Measurements from ENCODE around the gene REC8. TPM values are rescaled to one million over a fixed set of nuclear protein-coding genes. Genes with fewer than 3 reads are reported as not detected.
A peak's percentile ranks its signal among the peaks of the same experiment; 100 is the strongest.

The REC8 gene
- total RNA-seq (2012; rRNA removed) (0.36 and 0.56 TPM in 2 replicates), polyA plus RNA-seq (2012; rRNA removed) (3.5 and 3.6 TPM in 2 replicates), Bru-seq, nascent RNA (percentile 55 among the genes with signal in this experiment), BruChase-seq, experiment 1, labeled RNA remaining after a 6-hour chase (percentile 55 among the genes with signal in this experiment), BruChase-seq, experiment 2, labeled RNA remaining after a 2-hour chase (percentile 56 among the genes with signal in this experiment)
- 1.1 and 2.2 TPM in 2 replicates for polyA plus RNA-seq (2012; cell fraction: cytosol; rRNA removed)
- polyA plus RNA-seq (2012; cell fraction: nucleus; rRNA removed; ENCODE audit: low replicate concordance) = 42.5 and 59.2 TPM in 2 replicates
- long read RNA-seq = 0 reads

DNA sequence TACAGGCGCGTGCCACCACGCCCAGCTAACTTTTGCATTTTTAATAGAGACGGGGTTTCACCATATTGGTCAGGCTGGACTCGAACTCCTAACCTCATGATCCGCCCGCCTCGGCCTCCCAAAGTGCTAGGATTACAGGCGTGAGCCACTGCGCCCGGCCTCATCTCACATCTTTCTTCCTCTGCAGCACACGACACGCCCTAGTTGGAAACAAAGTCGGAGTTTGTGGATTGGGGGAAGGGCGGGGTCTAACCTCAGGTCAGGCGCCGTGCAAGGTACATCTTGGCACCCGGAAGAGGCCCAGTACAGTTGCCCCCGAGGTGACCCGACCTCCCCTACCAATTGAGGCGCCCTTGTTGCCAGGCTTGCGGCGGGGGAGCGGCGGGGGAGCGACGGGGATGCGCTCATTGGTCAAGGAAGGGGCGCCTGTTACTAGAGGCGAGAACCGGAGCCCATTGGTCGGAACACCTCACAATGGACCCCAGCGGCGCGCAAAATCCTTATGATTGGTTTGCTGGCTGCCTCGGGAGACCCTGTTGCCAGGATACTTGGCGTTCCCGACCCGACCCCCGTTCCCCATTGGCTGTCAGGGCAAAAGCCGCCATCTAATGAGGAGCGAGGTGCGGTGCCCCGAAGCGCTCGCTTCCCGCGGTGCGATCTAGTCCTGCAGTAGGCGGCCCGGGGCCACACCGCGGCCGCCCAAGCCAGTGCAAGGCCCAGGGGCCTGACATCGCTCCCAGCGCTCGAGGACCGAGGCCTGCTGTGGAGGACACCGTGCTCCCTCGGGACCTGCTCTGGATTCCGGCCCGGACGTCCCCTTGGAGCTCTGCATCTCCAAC is at the start of gene REC8:
TSS of gene REC8 (plus strand) at position 659 of the 839 bp plus-strand sequence. CDS start 473 bp downstream, outside the sequence.
- dilution Hi-C loops (cut with HindIII; ENCODE audit: low sequenced_read_pairs, unreplicated experiment) = no loop called here
- WGBS, 2 experiments (ENCODE audit: extremely low coverage in 2 of 2, insufficient read length in 1 of 2) = 31% methylated on average over 35 of the region's 63 CpGs; no CpG with 5 or more reads in 1 of the 2 experiments

More for the DNA sequence above, at the start of gene REC8:
- Histone ChIP-seq H3K4me1 (ENCODE audit: control insufficient read depth, insufficient read depth, low read length) (no peaks in the 10 kb centered on the region), H2AFZ (replicated peaks; ENCODE audit: low read length, poor library complexity) (peak within 1 kb of the TSS; percentile 61), H3K79me1 (ENCODE audit: low read depth in 1 of 2, low read length in 2 of 2) (no peaks in the 10 kb centered on the region), H3K9me3 (ENCODE audit: control insufficient read depth, insufficient read depth, low read length) (no peaks in the 10 kb centered on the region), H2BK15ac (ENCODE audit: low read depth, low read length) (no peak within 1 kb of the TSS), H2AK5ac (ENCODE audit: low read depth, low read length) (no peak within 1 kb of the TSS), H2BK120ac (ENCODE audit: low read depth, low read length) (no peak within 1 kb of the TSS), H3K27ac (ENCODE audit: insufficient read depth, low read length) (no peak within 1 kb of the TSS), H3K36me3 (ENCODE audit: control insufficient read depth, insufficient read depth, low read length) (peaks cover 29% of the 10 kb centered on the region), H2AK9ac (replicated peaks; ENCODE audit: low read depth, low read length, poor library complexity) (peak within 1 kb of the TSS; percentile 57), H3K14ac (replicated peaks; ENCODE audit: low read depth, low read length) (no peak within 1 kb of the TSS), H3K27me3 (ENCODE audit: control insufficient read depth, insufficient read depth, low read length) (no peaks in the 10 kb centered on the region), H4K5ac (ENCODE audit: low read depth, low read length) (no peak within 1 kb of the TSS), H3K4me2 (ENCODE audit: low read depth, low read length) (no peak within 1 kb of the TSS), H4K8ac (ENCODE audit: low read depth in 2 of 2, low read length in 2 of 2) (0 out of 4 replicates have a peak within 1 kb of the TSS, but pooled peaks of 1 of the 2 experiments have one; percentile 14), H4K20me1 (ENCODE audit: insufficient read depth, low read length) (no peaks in the 10 kb centered on the region), H3K18ac (ENCODE audit: low read depth, low read length) (no peak within 1 kb of the TSS), H3K9me1 (ENCODE audit: insufficient read depth, low read length) (0 out of 2 replicates have a peak, but pooled peaks cover 3% of the 10 kb centered on the region), H2BK5ac (ENCODE audit: low read depth, low read length, poor library complexity, severe bottlenecking) (no peak within 1 kb of the TSS), H4K91ac (ENCODE audit: insufficient read depth, low read depth, low read length) (no peak within 1 kb of the TSS), H3K4me3 (ENCODE audit: insufficient read depth, low read depth, low read length) (no peak within 1 kb of the TSS), H3K9ac (ENCODE audit: low read depth, low read length) (no peak within 1 kb of the TSS), H3K23ac (ENCODE audit: low read depth, low read length) (no peak within 1 kb of the TSS), H2BK20ac (ENCODE audit: low read depth, low read length) (no peak within 1 kb of the TSS), H3K56ac (ENCODE audit: extremely low read depth, insufficient read depth, low read length) (no peak within 1 kb of the TSS), H3K4ac (ENCODE audit: low read depth, low read length) (no peak within 1 kb of the TSS)
- ATAC-seq (ENCODE audit: low read depth) (no peak), DNase-seq (no peak)
- ChIA-PET POLR2A (ENCODE audit: unreplicated experiment) (no interaction called here), CTCF (interaction anchor here (0.7 kb wide), 1 partner anchor 10 kb away, joined by 3 read pairs; the partner anchor contains the start of gene IRF9)
- intact Hi-C loops (cut with micrococcal nuclease) (no loop called here), in situ Hi-C loops (cut with MboI; ENCODE audit: low sequenced_read_pairs) (no loop called here)
- TF ChIP-seq BHLHE40 (IDR thresholded peaks at IDR 0.05; ENCODE audit: low read depth, low read length) (no peak), SMC3 (IDR thresholded peaks at IDR 0.05; ENCODE audit: low read depth, low read length) (no peak), USF2 (IDR thresholded peaks at IDR 0.05; ENCODE audit: low read depth, low read length) (no peak), CEBPB (IDR thresholded peaks at IDR 0.05; ENCODE audit: low read depth, low read length) (no peak), POLR2A (IDR thresholded peaks at IDR 0.05; ENCODE audit: low read depth, low read length) (no peak)
- BruUV-seq (replicated peaks) = no TSS peak
